ENCODE results near the gene DNER. TPM values are rescaled to one million over a fixed set of nuclear protein-coding genes. Genes with fewer than 3 reads are reported as not detected.

DNER gene
- total and polyA plus RNA-seq, 2 of the 13 experiments (the other 11 are each of a cell fraction or from before 2014, with no cell fraction given): not detected

- ChIA-PET POLR2A (no interaction called here), CTCF (ENCODE audit: low intra/inter-chr PET ratio, low total read pairs) (no interaction called here)
- intact Hi-C loops (cut with micrococcal nuclease; ENCODE audit: unreplicated experiment): no loop called here
- TF ChIP-seq ZFYVE20 (CRISPR knock-in tag; IDR thresholded peaks at IDR 0.05; ENCODE audit: borderline replicate concordance, low read depth) (no peak), DMAP1 (CRISPR knock-in tag; IDR thresholded peaks at IDR 0.05) (no peak), JUND (CRISPR knock-in tag; IDR thresholded peaks at IDR 0.05) (no peak), U2AF1 (optimal IDR thresholded peaks at IDR 0.05; ENCODE audit: low read depth, low read length) (no peak), ZSCAN20 (CRISPR knock-in tag; IDR thresholded peaks at IDR 0.05; ENCODE audit: borderline replicate concordance) (no peak), ZNF10 (CRISPR knock-in tag; IDR thresholded peaks at IDR 0.05; ENCODE audit: borderline replicate concordance, low read depth) (no peak), ZNF441 (CRISPR knock-in tag; IDR thresholded peaks at IDR 0.05; ENCODE audit: borderline replicate concordance) (no peak), CSRNP1 (CRISPR knock-in tag; IDR thresholded peaks at IDR 0.05) (no peak), ZBTB34 (CRISPR knock-in tag; IDR thresholded peaks at IDR 0.05) (no peak), RCOR2 (CRISPR knock-in tag; IDR thresholded peaks at IDR 0.05) (no peak)
- TF ChIP-seq, protein P1, sequence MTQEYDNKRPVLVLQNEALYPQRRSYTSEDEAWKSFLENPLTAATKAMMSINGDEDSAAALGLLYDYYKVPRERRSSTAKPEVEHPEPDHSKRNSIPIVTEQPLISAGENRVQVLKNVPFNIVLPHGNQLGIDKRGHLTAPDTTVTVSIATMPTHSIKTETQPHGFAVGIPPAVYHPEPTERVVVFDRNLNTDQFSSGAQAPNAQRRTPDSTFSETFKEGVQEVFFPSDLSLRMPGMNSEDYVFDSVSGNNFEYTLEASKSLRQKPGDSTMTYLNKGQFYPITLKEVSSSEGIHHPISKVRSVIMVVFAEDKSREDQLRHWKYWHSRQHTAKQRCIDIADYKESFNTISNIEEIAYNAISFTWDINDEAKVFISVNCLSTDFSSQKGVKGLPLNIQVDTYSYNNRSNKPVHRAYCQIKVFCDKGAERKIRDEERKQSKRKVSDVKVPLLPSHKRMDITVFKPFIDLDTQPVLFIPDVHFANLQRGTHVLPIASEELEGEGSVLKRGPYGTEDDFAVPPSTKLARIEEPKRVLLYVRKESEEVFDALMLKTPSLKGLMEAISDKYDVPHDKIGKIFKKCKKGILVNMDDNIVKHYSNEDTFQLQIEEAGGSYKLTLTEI (CRISPR knock-in tag; conservative IDR thresholded peaks at IDR 0.05): no peak
- TF ChIP-seq, protein P2, sequence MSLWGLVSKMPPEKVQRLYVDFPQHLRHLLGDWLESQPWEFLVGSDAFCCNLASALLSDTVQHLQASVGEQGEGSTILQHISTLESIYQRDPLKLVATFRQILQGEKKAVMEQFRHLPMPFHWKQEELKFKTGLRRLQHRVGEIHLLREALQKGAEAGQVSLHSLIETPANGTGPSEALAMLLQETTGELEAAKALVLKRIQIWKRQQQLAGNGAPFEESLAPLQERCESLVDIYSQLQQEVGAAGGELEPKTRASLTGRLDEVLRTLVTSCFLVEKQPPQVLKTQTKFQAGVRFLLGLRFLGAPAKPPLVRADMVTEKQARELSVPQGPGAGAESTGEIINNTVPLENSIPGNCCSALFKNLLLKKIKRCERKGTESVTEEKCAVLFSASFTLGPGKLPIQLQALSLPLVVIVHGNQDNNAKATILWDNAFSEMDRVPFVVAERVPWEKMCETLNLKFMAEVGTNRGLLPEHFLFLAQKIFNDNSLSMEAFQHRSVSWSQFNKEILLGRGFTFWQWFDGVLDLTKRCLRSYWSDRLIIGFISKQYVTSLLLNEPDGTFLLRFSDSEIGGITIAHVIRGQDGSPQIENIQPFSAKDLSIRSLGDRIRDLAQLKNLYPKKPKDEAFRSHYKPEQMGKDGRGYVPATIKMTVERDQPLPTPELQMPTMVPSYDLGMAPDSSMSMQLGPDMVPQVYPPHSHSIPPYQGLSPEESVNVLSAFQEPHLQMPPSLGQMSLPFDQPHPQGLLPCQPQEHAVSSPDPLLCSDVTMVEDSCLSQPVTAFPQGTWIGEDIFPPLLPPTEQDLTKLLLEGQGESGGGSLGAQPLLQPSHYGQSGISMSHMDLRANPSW (CRISPR knock-in tag; IDR thresholded peaks at IDR 0.05; ENCODE audit: borderline replicate concordance): no peak
- no peak overlapping the region for H2AFZ ChIP-seq (ENCODE audit: low read length)
- H4K20me1 ChIP-seq (ENCODE audit: insufficient read depth, low read length): no peaks in the 10 kb centered on the region
- BruUV-seq (replicated peaks): no TSS peak
- no peaks in the 10 kb centered on the region for H3K4me1 ChIP-seq (ENCODE audit: insufficient read depth, low read length)
- no peak overlapping the region for H3K27ac ChIP-seq (ENCODE audit: extremely low read length, insufficient read depth, low read length)
- 9% methylated on average over 11 of the region's 11 CpGs for WGBS (ENCODE audit: low lambda C conversion rate)
- no peak for ATAC-seq
- H3K9me3 ChIP-seq (ENCODE audit: low read length): no peaks in the 10 kb centered on the region
- 0 out of 5 replicates have a peak, but pooled peaks cover 0 to 12% of the 10 kb centered on the region in 2 experiments for H3K27me3 ChIP-seq (ENCODE audit: control insufficient read depth in 1 of 2, insufficient read depth in 2 of 2, low read length in 2 of 2)
- no peaks in the 10 kb centered on the region for H3K79me2 ChIP-seq (ENCODE audit: insufficient read depth, low read length)
- no peak overlapping the region for H3K9ac ChIP-seq (ENCODE audit: insufficient read depth, low read depth, low read length)
- DNase-seq (ENCODE audit: low spot score): no peak
- no peak overlapping the region for H3K4me3 ChIP-seq (replicated peaks in 1 of 3; ENCODE audit: insufficient read depth in 1 of 3, low read depth in 2 of 3, low read length in 3 of 3)
- in situ Hi-C loops (cut with HindIII; ENCODE audit: extremely low pct_ligation_motif_present, low pct_unique_long_range_greater_than_20kb): no loop called here
- no peak for FAIRE-seq
- no peaks in the 10 kb centered on the region for H3K36me3 ChIP-seq (replicated peaks in 1 of 2; ENCODE audit: control insufficient read depth in 1 of 2, insufficient read depth in 2 of 2, low read length in 2 of 2)
- H3K4me2 ChIP-seq (ENCODE audit: low read depth, low read length): no peak overlapping the region
These were observed 194.5 kb downstream of the DNER start for GRCh38 chr2:229519655-229520430.

Measured in HepG2 (cell line).